HG02642 (cell line): Measurements from ENCODE around the gene RPS6KA2.

Experiments
- ATAC-seq: cut with Tn5 transposase; IDR thresholded peaks from one replicate; pipeline ENCODE4 v1.9.1; 2021; ENCODE audit warnings: mild to moderate bottlenecking; ENCODE audit not compliant: unreplicated experiment, poor library complexity

Gene RPS6KA2

GRCh38 chr6:166476061-166476591 lies 150.9 kb downstream of the RPS6KA2 start:
- no peak for ATAC-seq

- no peak for ATAC-seq
Measured at GRCh38 chr6:166474721-166475565, 152.1 kb downstream of the RPS6KA2 start.

GRCh38 chr6:166473886-166474571 lies 153.0 kb downstream of the RPS6KA2 start:
- no peak for ATAC-seq

GRCh38 chr6:166472636-166473035 lies 154.4 kb downstream of the RPS6KA2 start:
- no peak for ATAC-seq

- ATAC-seq, result no peak
Measured at GRCh38 chr6:166471797-166472260, 155.2 kb downstream of the RPS6KA2 start.

GRCh38 chr6:166470863-166471410 lies 156.1 kb downstream of the RPS6KA2 start:
- no peak for ATAC-seq

GRCh38 chr6:166470029-166470862 lies 156.8 kb downstream of the RPS6KA2 start:
- ATAC-seq, result no peak

- no peak for ATAC-seq
Measured at GRCh38 chr6:166469426-166469961, 157.6 kb downstream of the RPS6KA2 start.

GRCh38 chr6:166467436-166468000 lies 159.5 kb downstream of the RPS6KA2 start:
- ATAC-seq, result no peak

- ATAC-seq, result no peak
Measured at GRCh38 chr6:166466178-166467122, 160.6 kb downstream of the RPS6KA2 start.

GRCh38 chr6:166465671-166466087 lies 161.4 kb downstream of the RPS6KA2 start:
- no peak for ATAC-seq

- no peak for ATAC-seq
Measured at GRCh38 chr6:166465003-166465399, 162.1 kb downstream of the RPS6KA2 start.

- ATAC-seq, result no peak
Measured at GRCh38 chr6:166464068-166465002, 162.7 kb downstream of the RPS6KA2 start.

GRCh38 chr6:166463359-166464067 lies 163.5 kb downstream of the RPS6KA2 start:
- no peak for ATAC-seq

GRCh38 chr6:166462461-166463135 lies 164.5 kb downstream of the RPS6KA2 start:
- ATAC-seq, result no peak

GRCh38 chr6:166461821-166462460 lies 165.1 kb downstream of the RPS6KA2 start:
- ATAC-seq, result no peak
